T follicular helper cell (primary cell): Measurements from ENCODE around the gene SH2D7.

Experiments used
- DNase-seq: peaks from one replicate; pipeline ENCODE4 v3.0.0-alpha.2; 2020; ENCODE audit warnings: low read depth
- total RNA-seq, 2 experiments: gene quantifications; one replicate each; lab custom pipeline; 2026; lab: John Stamatoyannopoulos, UW

The SH2D7 gene
- total RNA-seq = 0 reads per million in 2 experiments

GRCh38 chr15:78092261-78093041 is at the start of gene SH2D7:
SH2D7 (plus strand) TSS chr15:78092561; CDS start chr15:78092585, 24 bp downstream.
- DNase-seq = no peak

- DNase-seq = no peak
These were observed 47.8 kb upstream of the SH2D7 start for GRCh38 chr15:78044407-78045155.

GRCh38 chr15:78045189-78045588 is 47.2 kb upstream of the SH2D7 start:
- DNase-seq = no peak

- no peak for DNase-seq
These were observed 45.5 kb upstream of the SH2D7 start for GRCh38 chr15:78046796-78047341.

GRCh38 chr15:78047761-78048627 is 44.4 kb upstream of the SH2D7 start:
- no peak for DNase-seq

- DNase-seq = no peak
These were observed 43.8 kb upstream of the SH2D7 start for GRCh38 chr15:78048628-78048920.

GRCh38 chr15:78049691-78050440 is 42.5 kb upstream of the SH2D7 start:
- no peak for DNase-seq

GRCh38 chr15:78050441-78050809 is 41.9 kb upstream of the SH2D7 start:
- no peak for DNase-seq

- no peak for DNase-seq
These were observed 41.5 kb upstream of the SH2D7 start for GRCh38 chr15:78050826-78051225.

- DNase-seq = no peak
These were observed 40.8 kb upstream of the SH2D7 start for GRCh38 chr15:78051596-78051995.

- no peak for DNase-seq
These were observed 40.4 kb upstream of the SH2D7 start for GRCh38 chr15:78052001-78052401.

GRCh38 chr15:78052545-78052944 is 39.8 kb upstream of the SH2D7 start:
- no peak for DNase-seq

GRCh38 chr15:78054518-78054917 is 37.8 kb upstream of the SH2D7 start:
- no peak for DNase-seq

- DNase-seq = peak; percentile 37
These were observed 37.4 kb upstream of the SH2D7 start for GRCh38 chr15:78054966-78055365.

GRCh38 chr15:78055919-78056713 is 36.2 kb upstream of the SH2D7 start:
- DNase-seq = no peak

GRCh38 chr15:78056714-78057269 is 35.6 kb upstream of the SH2D7 start:
- no peak for DNase-seq

- no peak for DNase-seq
These were observed 34.6 kb upstream of the SH2D7 start for GRCh38 chr15:78057803-78058202.

- no peak for DNase-seq
These were observed 33.9 kb upstream of the SH2D7 start for GRCh38 chr15:78058401-78058935.

- no peak for DNase-seq
These were observed 33.1 kb upstream of the SH2D7 start for GRCh38 chr15:78059110-78059839.
